ENCODE measurements around the gene LRRC36. TPM values are rescaled to one million over a fixed set of nuclear protein-coding genes. Genes with fewer than 3 reads are reported as not detected.

Gene LRRC36
- total RNA-seq, 1 donor from 2014 or later: 1.4 TPM

DNA sequence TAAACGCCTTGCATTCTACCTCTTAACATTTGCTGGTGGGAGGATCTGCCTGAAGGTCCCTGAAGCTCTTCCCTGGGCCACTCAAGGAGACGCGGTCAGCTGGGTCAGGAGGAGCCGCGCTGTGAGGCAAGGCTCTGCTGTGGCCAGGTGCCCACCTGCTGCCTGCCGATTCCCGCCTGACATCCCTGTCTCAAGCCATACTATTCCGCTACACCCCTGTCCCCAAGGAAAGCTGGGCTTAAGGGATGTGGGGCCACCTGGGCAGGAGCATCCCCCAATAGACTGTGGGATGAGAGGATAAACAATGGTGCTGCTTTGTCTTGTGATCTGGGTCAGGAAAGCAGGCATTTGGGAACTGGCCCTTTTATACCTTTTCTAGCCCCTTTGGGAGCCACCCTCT, 61.6 kb downstream of the LRRC36 start:
- no peak for DNase-seq (ENCODE audit: extremely low read depth, low read depth, low spot score)

DNA sequence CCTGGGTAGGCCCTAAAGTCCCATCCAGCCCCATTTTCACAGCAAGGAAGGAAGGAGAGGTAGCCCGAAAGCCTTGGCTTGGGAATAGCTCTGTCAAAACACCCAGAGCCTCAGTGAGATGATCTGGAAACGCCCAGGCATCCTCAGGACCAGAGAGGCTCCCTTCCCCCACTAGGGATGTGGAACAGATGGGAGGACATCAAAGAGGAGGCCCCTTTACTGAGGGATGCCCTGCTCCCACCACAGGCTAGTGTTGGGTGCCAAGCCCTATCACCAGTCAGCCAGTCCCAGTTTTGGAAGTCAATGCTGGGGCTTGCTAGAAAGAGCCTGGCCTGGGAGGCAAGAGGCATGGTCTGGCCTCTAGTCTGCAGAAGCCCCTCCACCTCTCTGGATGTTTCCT, 62.0 kb downstream of the LRRC36 start:
- DNase-seq (ENCODE audit: extremely low read depth, low read depth, low spot score): no peak

DNA sequence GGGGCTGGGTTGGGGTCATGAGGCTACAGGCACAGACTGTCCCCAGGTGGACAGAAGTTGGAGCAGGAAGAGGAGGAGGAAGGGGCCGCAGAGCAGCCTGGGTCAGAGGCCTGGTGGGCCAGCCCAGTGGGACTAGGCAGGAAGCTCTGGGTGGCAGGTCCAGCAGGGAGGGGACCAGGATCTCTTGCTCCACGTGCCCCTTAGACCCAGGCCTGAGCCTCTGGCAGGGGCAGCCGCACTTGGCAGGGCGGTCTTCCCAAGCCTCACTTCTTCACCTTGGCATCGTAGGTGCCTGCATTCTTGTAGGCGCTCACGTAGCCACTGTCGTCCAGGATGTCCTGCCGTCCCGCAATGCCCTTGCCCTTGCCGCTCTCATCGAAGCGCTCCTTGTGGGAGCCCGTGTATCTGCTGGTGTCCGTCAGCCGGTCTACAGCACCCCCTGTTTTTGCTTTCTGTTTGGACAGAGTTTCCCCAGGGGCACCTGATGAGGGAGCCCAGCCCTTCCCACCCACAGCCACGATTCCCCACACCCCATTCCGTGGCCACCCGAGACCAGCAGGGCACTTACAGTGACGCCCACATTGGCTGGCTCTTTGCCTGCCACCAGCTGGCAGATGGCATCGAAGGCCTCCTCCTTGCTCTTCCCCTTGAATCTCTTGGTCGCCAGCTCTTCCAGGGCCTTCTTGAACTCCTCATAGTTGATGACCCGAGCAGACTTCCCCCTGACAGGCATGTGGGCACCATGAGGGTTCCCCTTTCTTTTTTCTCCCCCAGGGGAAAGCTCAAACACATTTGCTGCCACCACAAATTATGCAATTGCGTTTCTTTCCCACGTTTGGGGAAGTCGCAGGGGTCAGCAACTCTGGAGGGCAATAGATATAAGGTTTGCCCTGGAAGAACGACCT, 63.5 kb downstream of the LRRC36 start:
- no peak for DNase-seq (ENCODE audit: extremely low read depth, low read depth, low spot score)

DNA sequence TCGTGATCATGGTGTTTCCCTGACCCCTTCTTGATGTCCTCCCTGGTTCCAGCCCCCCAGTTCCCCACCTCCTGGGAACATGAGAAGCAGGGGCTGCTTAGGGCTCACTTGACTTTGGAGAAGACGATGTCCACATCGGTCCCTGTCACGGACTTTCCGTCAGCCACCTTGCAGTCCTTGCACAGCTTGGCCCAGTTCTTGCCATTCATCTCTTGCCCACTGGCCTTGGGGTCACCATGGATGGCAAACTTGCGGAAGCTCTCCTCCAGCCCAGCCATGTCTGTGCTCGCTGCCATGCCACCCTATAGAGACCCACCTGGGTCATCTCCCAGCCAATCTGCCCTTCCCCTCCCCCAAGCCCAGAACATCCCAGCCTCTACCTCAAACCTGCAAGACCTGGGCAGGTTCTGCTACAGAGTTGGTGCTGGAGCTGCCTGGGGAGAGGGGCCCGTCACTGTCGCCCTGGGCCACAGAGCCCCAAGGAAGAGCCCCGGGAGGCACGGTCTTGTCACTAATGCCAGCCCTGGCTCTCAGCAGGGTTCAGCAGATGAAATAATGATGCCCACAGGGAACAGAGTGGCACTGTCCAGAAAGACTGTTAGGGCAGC, 64.3 kb downstream of the LRRC36 start:
- no peak for DNase-seq (ENCODE audit: extremely low read depth, low read depth, low spot score)

DNA sequence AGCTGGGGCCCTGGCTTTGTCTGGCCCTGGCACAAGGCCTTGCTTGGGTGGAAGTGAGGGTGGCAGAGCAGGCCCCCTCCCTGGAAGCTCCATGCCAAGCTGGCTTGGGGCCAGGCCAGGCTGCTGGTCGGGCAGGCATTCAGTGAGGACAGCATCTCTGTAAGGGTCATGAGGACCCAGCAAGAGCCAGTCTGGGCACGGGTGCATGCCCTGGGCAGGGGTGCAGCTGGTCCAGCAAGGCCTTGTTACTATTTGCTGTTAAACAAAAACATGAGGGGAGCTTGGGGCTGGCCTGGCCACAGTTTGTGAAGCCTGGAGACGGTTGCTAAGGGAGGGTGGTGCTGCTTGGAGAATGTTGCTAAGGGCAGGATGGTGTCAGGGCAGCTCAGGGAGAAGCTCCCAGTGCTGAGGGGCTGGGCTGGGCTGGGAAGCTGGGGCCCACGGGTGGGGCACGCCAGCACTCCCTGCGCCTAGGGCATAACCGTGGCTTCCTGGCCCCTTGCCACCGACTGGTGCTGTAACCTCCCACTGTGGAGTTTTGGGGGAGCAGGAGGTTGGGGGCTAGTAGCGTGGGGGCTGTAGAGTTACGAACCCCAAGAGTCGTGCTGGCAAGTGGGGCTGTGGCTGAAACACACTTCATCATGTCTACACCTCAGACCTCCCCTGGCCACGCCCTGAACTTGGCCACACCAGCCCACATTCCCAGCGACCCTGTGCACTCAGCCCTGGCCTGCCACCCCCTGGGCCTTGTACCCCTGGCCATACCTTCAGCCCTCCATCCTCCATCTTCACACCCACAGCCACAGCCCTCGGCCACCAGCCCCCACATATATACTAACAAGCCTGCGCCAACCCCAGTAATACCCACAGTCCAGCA, 65.0 kb downstream of the LRRC36 start:
- DNase-seq (ENCODE audit: extremely low read depth, low read depth, low spot score): no peak

DNA sequence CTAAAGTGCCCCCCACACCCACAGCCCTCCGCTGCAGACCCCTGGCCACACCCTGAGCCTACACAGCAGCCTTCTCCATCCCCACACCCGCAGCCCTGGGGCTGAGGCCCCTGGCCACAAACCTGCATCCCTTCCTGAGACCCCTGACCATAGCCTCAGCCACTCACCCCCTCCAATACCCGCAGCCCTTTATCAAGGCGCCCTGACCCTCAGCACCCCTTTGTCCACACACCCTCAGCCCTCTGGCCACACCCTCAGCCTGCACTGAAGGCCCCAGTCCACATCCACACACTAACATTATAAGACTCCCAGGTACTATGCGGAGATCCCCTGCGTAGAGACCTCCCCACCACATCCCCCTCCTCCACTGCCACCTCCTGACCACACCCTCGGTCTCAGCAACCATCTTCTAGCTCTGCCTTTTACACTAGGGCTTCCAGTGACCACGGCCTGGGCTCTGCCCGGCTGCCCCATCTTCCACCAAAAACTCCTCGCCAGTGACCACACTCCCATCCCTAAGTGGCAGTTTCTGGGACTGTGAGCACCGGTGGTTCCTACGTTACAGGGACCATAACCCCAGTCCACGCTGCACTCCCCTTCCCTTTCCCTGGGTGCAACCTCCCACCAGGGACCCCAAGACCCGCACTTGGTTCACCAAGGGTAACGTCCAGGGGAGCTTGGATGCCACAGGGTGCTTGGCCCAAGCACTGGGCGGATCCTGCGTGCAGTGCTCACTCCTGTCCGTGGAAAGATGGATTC, 65.9 kb downstream of the LRRC36 start:
- DNase-seq (ENCODE audit: extremely low read depth, low read depth, low spot score): no peak

DNA sequence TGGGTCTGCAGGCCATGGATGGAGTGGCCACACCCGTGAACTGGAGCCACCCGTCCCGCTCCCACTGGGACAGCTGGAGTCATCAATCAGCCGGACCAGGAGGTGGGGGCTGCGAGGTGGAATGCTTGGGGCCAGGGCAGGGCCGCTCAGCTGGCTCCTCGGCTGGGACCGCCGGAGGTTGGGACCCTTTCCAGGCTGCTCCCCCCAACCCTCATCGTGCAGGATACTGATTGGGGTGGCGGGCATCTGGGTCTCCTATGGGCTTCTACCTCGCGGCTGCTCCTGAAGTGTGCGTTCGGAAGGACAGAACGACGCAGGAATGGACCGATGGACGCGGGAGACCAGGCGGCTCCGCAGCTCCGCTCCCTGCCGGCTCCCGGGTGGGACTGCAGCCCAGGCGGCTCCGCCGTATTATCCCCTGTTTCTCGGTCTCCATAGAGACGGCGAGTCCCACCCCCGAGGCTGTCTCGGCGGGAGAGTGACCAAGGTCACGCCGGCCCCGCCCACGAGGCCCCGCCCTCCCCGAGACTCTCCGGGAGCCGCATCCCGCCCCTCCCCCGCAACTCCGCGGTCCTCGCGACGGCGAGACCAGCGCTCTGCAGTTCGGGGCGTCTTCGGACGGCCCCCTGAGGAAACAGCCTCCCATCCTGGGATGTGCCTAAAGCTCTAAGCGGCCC, 66.6 kb downstream of the LRRC36 start, which contains the start of gene TPPP3:
TSS of gene TPPP3 (minus strand) at position 388 of the 677 bp plus-strand sequence. CDS start 2,387 bp downstream, outside the sequence.
- DNase-seq (ENCODE audit: extremely low read depth, low read depth, low spot score): no peak

DNA sequence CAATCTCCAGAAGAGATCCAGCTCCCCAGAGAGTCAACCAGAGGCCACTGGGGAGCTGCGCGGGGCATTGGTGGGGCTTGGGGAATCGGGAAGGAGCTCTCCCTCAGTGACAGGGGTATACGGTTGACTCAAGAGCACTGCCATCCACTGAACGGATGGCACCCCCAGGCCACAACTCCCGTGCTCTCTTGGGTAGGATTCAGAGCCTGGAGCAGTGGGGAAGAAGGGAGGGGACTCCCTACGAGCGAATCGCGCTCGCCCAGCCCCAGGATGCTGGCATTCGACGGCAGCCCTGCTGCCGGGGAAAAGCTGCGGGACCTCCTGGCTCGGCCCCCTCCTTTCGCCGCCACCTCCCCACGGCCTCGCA, 67.2 kb downstream of the LRRC36 start:
- DNase-seq (ENCODE audit: extremely low read depth, low read depth, low spot score): no peak

DNA sequence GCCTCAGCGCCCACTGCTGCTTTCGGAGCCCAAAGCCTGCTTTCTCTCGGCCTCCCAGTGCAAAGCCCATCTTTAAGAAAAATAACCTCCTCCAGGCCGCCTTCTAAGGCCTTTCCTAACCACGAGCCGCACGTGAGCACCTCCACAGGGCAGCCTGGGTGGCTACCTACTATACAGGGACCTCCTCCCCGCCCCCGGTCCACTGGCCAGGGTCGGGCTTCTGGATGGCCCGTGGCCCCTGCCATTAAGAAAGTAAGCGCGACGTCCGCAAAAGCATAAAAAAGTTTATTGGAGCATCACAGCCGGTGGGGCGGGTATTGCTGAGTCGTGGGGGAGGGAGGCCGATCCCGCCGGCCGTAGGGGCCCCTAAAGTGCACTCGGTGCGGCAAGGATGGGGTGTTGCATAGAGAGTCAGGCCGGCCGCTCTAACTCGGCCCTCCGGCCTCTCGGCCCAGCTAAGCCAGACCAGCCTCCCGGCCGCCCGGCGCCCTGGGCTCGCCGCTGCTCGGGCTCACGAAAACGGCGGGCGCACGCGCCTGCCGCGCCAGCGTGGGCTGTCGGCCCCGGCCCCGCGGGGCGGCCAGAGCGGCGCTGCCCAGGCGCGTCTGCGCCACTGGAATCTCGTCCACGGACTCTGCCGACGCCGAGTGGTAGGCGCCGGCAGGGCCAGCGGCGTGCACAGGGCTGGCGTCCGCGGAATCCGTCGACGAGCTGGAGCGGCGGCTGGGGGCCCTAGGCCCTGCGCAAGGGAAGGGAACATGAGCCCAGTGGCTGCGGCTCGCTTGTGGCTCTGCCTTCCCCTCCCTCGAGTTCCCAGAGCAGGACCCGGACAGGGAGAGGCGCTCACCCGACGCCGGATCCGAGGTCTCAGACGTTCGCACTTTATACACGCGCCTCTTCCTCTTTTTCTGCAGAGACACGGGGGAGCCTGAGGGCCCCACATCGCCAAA, 67.8 kb downstream of the LRRC36 start:
- no peak for DNase-seq (ENCODE audit: extremely low read depth, low read depth, low spot score)

DNA sequence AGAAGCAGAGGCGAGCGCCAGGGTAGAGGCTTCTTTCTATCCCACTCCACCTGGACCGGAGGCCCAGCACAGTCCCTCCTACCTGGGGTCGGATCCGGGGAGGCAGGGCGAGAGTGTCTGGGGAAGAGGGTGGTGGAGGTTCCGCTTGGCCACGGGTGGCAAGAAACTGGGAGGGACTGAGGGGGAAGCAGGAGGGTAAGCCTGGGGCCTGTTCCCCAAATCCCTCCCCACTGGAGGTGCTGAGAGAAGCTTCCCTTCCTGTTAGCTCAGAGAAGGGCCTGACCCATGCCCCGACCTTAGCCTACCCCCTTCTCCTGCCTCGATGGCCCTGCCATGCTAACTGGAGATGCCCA, 68.5 kb downstream of the LRRC36 start:
- DNase-seq (ENCODE audit: extremely low read depth, low read depth, low spot score): no peak

DNA sequence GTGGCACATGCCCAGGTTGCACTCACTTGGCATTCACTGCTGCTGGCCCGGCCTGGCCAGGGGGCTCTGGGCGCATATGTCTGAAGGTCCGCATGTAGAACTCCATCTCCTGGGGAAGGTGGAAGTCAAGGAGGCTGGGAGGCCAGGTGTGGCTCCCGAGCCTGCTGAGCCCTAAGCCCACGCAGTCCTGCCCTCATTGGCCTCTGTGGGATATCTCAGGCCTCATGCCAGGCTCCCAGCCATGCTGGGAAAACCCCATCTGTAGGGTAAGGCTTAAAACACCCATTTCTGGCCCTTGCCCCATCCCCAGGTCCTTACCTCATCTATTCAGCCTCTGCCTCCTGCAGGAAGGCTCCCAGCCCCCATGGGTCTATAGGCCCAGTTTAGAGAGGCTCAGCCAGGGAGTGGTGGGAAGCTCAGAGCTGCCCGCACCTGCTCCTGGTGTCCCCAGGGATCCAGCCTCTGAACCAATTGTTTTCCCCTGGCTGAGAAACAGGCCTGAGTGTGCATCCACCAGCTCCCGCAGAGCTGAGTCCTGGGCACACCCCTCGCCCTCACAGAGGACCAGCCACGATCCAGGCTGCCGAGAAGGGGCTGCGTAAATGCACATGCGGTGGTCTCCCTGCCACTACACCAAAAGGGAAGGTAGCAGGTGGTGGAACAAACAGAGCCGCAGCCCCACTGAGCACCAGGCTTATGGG, 69.0 kb downstream of the LRRC36 start:
- no peak for DNase-seq (ENCODE audit: extremely low read depth, low read depth, low spot score)

DNA sequence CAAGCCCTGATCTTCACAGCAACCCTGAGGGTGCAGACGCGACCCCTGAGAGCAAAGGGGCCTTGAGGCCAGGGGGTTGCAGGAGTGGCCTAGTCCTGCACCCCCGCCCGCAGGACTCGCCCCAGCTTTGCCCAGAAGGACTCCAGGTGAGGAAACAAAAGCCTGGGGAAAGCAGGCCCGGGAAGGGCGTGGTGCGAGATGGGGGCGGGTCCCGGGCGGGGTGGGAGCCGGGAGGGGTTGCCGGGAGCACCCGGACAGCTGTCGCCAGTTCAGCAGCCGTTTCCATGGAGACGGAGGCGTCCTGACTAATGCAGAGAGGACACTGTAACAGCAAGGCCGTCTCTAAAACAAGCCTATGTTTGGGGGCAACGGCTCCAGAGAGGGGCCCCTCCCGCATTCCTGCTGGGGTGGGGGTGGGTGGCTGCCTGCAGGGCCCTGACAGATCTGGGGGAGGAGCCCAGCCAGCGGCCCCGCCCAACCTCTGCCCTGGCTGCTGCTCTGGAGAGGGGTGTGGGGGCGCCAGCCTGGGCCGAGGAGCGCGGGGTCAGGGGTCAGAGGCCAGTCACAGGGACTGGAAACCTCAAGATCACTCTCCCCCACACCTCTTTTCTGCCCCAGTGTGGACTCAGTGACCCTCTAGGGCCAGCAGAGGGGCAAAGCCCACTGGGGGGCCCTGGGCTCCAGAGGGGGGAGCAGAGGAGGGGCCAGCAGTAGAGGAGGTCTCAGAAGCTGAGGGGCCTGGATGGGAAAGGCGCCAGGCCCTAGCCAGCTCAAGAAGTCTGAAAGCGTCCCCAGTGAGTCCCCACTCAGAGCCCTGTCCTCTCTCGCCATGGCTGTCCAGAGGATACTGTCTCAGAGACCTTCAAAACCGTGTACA, 69.8 kb downstream of the LRRC36 start:
- DNase-seq (ENCODE audit: extremely low read depth, low read depth, low spot score): no peak

DNA sequence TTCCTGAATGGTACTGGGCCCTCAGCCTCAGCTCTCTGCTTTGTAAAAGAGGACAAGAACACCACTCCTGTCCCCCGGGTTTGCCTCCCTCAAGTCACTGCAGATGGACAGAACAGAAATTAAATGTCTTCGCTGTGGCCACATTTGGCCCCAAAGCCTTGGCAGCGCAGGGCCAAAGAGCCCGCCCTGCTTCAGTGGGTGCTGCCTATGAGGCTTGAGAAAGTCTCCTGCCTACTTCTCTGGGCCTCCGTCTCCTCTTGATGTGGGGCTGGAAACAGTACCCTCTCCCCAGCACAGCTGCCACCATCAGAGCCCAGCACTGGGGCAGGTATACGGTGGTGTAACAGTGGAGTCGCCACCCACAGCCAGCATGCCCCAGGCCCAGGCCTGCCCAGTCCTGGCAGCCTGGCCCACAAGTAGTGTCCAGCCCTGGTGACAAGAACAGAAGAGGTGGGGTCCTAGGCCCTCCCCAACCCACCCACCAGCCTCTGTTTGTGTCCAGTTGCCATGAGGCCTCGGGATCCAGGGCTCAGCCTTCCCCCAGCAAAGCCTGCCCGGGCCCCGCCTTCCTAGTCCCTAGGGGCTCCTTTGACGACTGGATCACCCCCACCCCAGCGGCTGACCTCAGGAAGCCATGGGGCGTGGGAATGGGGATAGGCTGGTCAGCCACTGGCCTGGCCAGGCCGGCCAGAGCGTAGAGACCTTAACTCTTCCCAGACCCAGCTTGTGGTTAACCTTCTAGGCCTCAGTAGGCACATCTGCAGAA, 70.6 kb downstream of the LRRC36 start:
- DNase-seq (ENCODE audit: extremely low read depth, low read depth, low spot score): no peak

DNA sequence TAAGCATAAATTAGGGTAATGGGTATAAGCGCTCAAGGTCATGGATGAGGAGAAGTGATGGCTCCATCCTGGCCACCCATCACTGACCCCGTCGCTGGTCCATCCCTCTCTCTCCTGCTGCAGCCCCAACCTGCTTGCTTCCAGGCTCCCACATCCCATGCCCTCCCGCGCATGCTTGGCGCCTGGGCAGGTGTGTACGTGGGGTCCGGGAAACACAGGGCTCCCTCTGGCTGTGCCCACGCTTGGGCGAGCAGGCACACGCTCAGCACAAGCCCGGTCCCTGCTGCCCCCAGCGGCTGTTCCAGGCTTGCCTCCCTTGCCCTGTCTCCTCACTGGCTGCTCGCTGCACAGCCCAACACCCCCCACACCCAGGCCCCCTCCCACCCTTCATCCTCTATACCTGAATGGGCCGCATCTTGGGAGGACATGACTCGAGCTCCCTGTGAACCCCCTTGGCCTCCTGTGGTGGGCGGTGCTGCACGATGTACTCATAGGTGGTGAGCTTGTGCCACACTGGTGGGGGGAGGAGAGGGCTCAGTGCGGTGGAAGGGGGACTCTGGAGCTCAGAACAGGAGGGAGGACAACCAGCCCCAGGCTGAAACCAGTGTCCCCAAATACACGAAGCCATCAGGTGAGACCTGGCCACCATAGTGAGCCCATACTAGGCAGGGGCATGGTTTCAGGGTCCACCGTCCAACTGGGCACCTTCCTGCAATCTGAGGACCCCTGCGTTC, 71.4 kb downstream of the LRRC36 start:
- DNase-seq (ENCODE audit: extremely low read depth, low read depth, low spot score): no peak

DNA sequence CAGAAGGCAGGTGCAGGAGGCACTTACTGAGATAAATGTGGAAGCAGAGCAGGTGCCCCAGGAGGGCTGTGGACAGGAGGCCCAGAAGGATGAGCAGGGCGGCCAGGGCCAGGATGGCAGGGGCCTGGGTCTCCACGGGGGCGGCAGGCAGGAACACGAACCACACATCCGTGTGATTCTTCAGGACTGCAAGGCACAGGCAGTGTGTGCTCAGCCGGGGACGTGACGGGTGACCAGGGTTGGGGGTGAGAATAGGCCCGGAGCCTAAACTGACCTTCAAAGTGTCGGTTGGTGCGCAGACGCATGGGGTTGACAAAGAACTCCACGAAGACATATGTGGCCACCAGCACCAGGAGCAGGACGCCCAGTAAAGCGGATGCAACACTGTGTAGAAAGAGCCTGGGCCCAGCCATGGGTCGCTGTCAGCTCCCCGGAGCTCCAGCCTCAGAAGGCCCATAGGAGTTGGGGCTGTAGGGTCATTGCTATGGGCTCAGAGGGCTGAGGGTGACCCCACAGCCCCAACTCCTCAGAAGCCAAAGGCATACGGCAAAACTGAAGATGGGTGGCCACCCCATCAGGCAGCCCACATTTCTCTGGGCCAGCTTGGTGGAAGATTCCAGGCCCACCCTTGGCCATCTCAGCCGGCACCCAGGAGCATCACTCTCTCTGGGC, 72.1 kb downstream of the LRRC36 start:
- DNase-seq (ENCODE audit: extremely low read depth, low read depth, low spot score): no peak

Data from glomerular endothelial cell (primary cell).